Transverse colon (tissue), 4 donors: ENCODE data around the gene STMN1. TPM values are rescaled to one million over a fixed set of nuclear protein-coding genes. Genes with fewer than 3 reads are reported as not detected.

Experiments
- DNase-seq: peaks from one replicate; pipeline ENCODE4 v3.0.0-alpha.2; 2019
- H3K27ac ChIP-seq, 4 donors: fragments of 200-600 bp; sonication (generic); 2 replicates each; pipeline ENCODE4 v1.5.1; 2016 to 2018; ENCODE audit warnings: inconsistent platforms in 4 of 4
- H3K27me3 ChIP-seq: fragments of 200-600 bp; sonication (generic); 2 replicates; pipeline ENCODE4 v1.5.1; 2017; ENCODE audit warnings: inconsistent platforms
- H3K36me3 ChIP-seq, 4 donors: fragments of 200-600 bp; sonication (generic); 2 replicates each; pipeline ENCODE4 v1.5.1; 2017 to 2019; ENCODE audit warnings: inconsistent platforms in 4 of 4
- H3K4me1 ChIP-seq, 4 donors: fragments of 200-600 bp; sonication (generic); 2 replicates each; pipeline ENCODE4 v1.5.1; 2017 to 2020; ENCODE audit warnings: inconsistent platforms in 4 of 4
- H3K4me3 ChIP-seq, 4 donors: fragments of 200-600 bp; sonication (generic); 1 replicate in 1 of 4; 2 replicates in 3 of 4; pipeline versions ENCODE4 v1.5.1 to v1.6.1; 2017 to 2019; ENCODE audit warnings: inconsistent platforms in 4 of 4
- H3K9me3 ChIP-seq, 2 donors: fragments of 200-600 bp; sonication (generic); 2 replicates each; pipeline ENCODE4 v1.5.1; 2017 to 2019; ENCODE audit warnings: inconsistent platforms in 2 of 2
- CTCF ChIP-seq, 5 experiments: fragments of 200-600 bp in 3 of 5; fragments of 450-650 bp in 2 of 5; sonication (generic) in 3 of 5; IDR thresholded peaks; 1 replicate in 2 of 5; 2 replicates in 3 of 5; pipeline ENCODE4 v1.5.1; 2016 to 2017; ENCODE audit warnings: antibody characterized with exemption in 5 of 5, inconsistent platforms in 3 of 5, mild to moderate bottlenecking in 2 of 5, moderate library complexity in 1 of 5
- EP300 ChIP-seq: sonication (generic); formaldehyde crosslinking; IDR thresholded peaks from one replicate; pipeline ENCODE4 v1.6.1; 2017; ENCODE audit warnings: antibody characterized with exemption, low read depth
- POLR2A ChIP-seq: fragments of 450-650 bp; IDR thresholded peaks from one replicate; pipeline ENCODE4 v1.6.1; 2016; ENCODE audit warnings: antibody characterized with exemption, mild to moderate bottlenecking, moderate library complexity
- POLR2AphosphoS5 ChIP-seq, 3 donors: sonication (generic); formaldehyde crosslinking; IDR thresholded peaks; one replicate each; pipeline ENCODE4 v1.6.1; 2016; ENCODE audit warnings: antibody characterized with exemption in 3 of 3
- WGBS, 2 donors: methylation state at CpG; one replicate each; pipeline ENCODE4 v1.1.5; 2018; ENCODE audit warnings: low coverage in 1 of 2; 5-methylcytosine and 5-hydroxymethylcytosine counted together
- in situ Hi-C, 4 donors: fragments of 200-750 bp; cut with MboI; loops; one replicate each; pipeline versions ENCODE4 v1.15.0 to v1.15.1; 2017; ENCODE audit warnings: low sequenced_read_pairs in 3 of 4, low pct_ligation_motif_present in 1 of 4, low pct_unique_long_range_greater_than_20kb in 1 of 4
- intact Hi-C: fragments of 100-400 bp; cut with DNase I; formaldehyde crosslinking; loops from one replicate; pipeline ENCODE4 v1.15.1; 2023; ENCODE audit warnings: low total_unique reads
- total RNA-seq, 4 donors: library from RNA; depleted of rRNA; stranded (reverse); fragments of >200 nt; gene quantifications; one replicate each; pipeline ENCODE4 v1.1.0, GENCODE V29; 2016

STMN1 gene
- total RNA-seq, 4 donors from 2014 or later, result 6.4 to 24.3 (median 16.5) TPM

GRCh38 chr1:25877155-25877554 is 29.1 kb downstream of the STMN1 start:
- Histone ChIP-seq H3K27me3 (no peaks in the 10 kb centered on the region), H3K4me1 (peaks cover 10 to 35% (median 26%) of the 10 kb centered on the region in 4 donors), H3K27ac (no peak overlapping the region), H3K36me3 (no peaks in the 10 kb centered on the region), H3K4me3 (no peak overlapping the region), H3K9me3 (no peaks in the 10 kb centered on the region)
- in situ Hi-C loops (no loop called here), intact Hi-C loops (no loop called here)
- WGBS, 2 donors, result 90 to 93% methylated on average over 2 of the region's 2 CpGs
- no peak for DNase-seq
- TF ChIP-seq CTCF (IDR thresholded peaks at IDR 0.05) (no peak), POLR2AphosphoS5 (IDR thresholded peaks at IDR 0.05) (no peak), EP300 (no peak)

GRCh38 chr1:25876693-25877077 is 29.5 kb downstream of the STMN1 start:
- Histone ChIP-seq H3K27me3 (no peaks in the 10 kb centered on the region), H3K36me3 (no peaks in the 10 kb centered on the region), H3K9me3 (no peaks in the 10 kb centered on the region), H3K4me1 (peaks cover 14 to 40% (median 29%) of the 10 kb centered on the region in 4 donors), H3K4me3 (no peak overlapping the region), H3K27ac (peak overlapping the region in 1 of 4 donors; percentile 73)
- TF ChIP-seq EP300 (no peak), POLR2AphosphoS5 (IDR thresholded peaks at IDR 0.05) (no peak), CTCF (IDR thresholded peaks at IDR 0.05) (no peak)
- WGBS, 2 donors, result 87 to 89% methylated on average over 2 of the region's 2 CpGs
- DNase-seq, result no peak
- intact Hi-C loops, result no loop called here
- in situ Hi-C loops, result no loop called here

DNA sequence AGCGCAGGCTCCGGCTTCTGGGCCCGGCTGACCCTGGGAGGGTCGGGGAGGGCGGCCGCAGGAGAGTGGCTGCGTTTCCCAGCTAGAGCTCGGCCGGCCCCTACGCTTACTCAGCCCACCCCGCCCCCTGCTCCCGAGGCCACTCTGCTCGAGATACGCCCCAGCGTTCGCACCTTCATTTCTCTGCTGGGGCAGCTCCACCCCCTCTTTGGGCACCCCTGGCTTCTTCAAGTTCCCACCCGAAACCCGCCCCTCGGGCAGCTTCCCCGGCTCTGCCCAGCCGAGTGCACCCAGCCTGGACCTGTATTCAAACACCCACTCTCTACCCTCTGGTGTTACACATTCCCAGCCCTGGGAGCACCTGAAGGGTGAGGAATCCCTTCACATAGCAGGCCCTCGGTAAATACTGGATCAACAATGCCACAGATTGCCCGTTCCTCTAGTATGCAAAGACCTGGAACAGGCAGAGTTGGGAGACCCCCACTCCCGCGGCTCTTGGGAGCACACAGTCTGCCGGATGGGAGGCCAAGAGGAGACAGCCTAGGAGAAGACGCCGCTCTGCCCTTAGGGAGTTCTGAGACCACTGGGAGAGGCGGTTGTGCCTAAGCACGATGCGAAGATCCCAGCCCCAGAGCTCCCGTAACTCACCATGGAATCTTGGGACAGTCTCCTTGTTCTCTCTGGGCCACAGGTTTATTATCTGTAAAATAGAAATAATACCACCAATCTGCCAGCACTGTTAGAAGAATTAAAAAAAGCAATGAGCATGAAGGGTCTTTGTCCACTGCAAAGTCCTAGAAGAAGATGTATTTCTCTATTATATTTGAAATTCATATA is 30.1 kb downstream of the STMN1 start:
- Histone ChIP-seq H3K36me3 (no peaks in the 10 kb centered on the region), H3K9me3 (no peaks in the 10 kb centered on the region), H3K27me3 (no peaks in the 10 kb centered on the region), H3K4me3 (peak overlapping the region; percentile 12 to 62 (median 54)), H3K27ac (peak overlapping the region; percentile 73 to 79 (median 76)), H3K4me1 (peaks cover 15 to 46% (median 35%) of the 10 kb centered on the region in 4 donors)
- TF ChIP-seq POLR2A (no peak), CTCF (IDR thresholded peaks at IDR 0.05) (no peak), EP300 (no peak), POLR2AphosphoS5 (IDR thresholded peaks at IDR 0.05) (no peak)
- DNase-seq, result no peak
- WGBS, 2 donors, result 28% methylated on average over 31 of the region's 32 CpGs; no CpG with 5 or more reads in 1 of the 2 donors
- intact Hi-C loops (no loop called here), in situ Hi-C loops (no loop called here)

GRCh38 chr1:25875154-25875855 is 30.9 kb downstream of the STMN1 start, which contains the start of gene PAQR7:
Gene PAQR7 (minus strand): TSS chr1:25875708. CDS start chr1:25863839, 11,869 bp downstream.
- in situ Hi-C loops, result no loop called here
- intact Hi-C loops, result no loop called here
- peak; percentile 77 for DNase-seq
- no peaks in the 10 kb centered on the region for H3K36me3 ChIP-seq
- H3K4me3 ChIP-seq, result peak within 1 kb of the TSS; percentile 44 to 62 (median 54)
- H3K27me3 ChIP-seq, result no peaks in the 10 kb centered on the region
- H3K9me3 ChIP-seq, result no peaks in the 10 kb centered on the region
- TF ChIP-seq POLR2AphosphoS5 (IDR thresholded peaks at IDR 0.05), result peak in 2 of 3 donors; percentile 33 to 43
- TF ChIP-seq POLR2A, result peak; percentile 38
- TF ChIP-seq EP300, result no peak
- no peak for TF ChIP-seq CTCF (IDR thresholded peaks at IDR 0.05)
- WGBS, 2 donors, result 0 to 1% methylated on average over 4 to 26 of the region's 75 CpGs
- H3K27ac ChIP-seq, result peak within 1 kb of the TSS; percentile 73 to 79 (median 76)
- H3K4me1 ChIP-seq, result peaks cover 15 to 51% (median 38%) of the 10 kb centered on the region in 4 donors
